NCI-H2227 treated with DMSO at 0.1 percent for 48 hours (cell line): Measurements from ENCODE around the gene NCLN.
"Not testable (repeated sequence)": the region's sequence is repeated elsewhere in the genome, so short reads cannot be mapped to it uniquely, and the experiment has no call there.

Source experiments
- DNase-seq: peaks from one replicate; lab custom pipeline; 2025; lab: John Stamatoyannopoulos, UW

The NCLN gene

GRCh38 chr19:3154957-3155736 lies 30.6 kb upstream of the NCLN start:
- DNase-seq: no peak

- no peak for DNase-seq
Observed at GRCh38 chr19:3157096-3157845, 28.5 kb upstream of the NCLN start.

GRCh38 chr19:3159565-3159964 lies 26.2 kb upstream of the NCLN start:
- no peak for DNase-seq

GRCh38 chr19:3160219-3160618 lies 25.5 kb upstream of the NCLN start:
- no peak for DNase-seq

- no peak for DNase-seq
Observed at GRCh38 chr19:3161453-3161852, 24.3 kb upstream of the NCLN start.

GRCh38 chr19:3162418-3163229 lies 23.1 kb upstream of the NCLN start:
- DNase-seq: no peak

GRCh38 chr19:3163230-3163886 lies 22.4 kb upstream of the NCLN start:
- peak; percentile 54 for DNase-seq

GRCh38 chr19:3163943-3164342 lies 21.8 kb upstream of the NCLN start:
- no peak for DNase-seq

- DNase-seq: no peak
Observed at GRCh38 chr19:3167533-3168272, 18.0 kb upstream of the NCLN start.

- DNase-seq: no peak
Observed at GRCh38 chr19:3171894-3172672, 13.6 kb upstream of the NCLN start.

GRCh38 chr19:3172673-3173000 lies 13.1 kb upstream of the NCLN start:
- not testable (repeated sequence) for DNase-seq

GRCh38 chr19:3175781-3176714 lies 9.7 kb upstream of the NCLN start:
- no peak for DNase-seq

- no peak for DNase-seq
Observed at GRCh38 chr19:3176715-3177501, 8.8 kb upstream of the NCLN start.

GRCh38 chr19:3178377-3178972 lies 7.3 kb upstream of the NCLN start, which contains the start of gene S1PR4:
TSS of gene S1PR4 (plus strand) at chr19:3178769. CDS start at chr19:3178793, 24 bp downstream.
- no peak for DNase-seq

- no peak for DNase-seq
Observed at GRCh38 chr19:3178973-3179738, 6.6 kb upstream of the NCLN start.

- DNase-seq: no peak
Observed at GRCh38 chr19:3179739-3180293, 5.9 kb upstream of the NCLN start.
